WI38 (cell line): Measurements from ENCODE around the gene IFFO2.

Source experiments
- H3K4me3 ChIP-seq: 2 replicates; pipeline ENCODE4 v1.5.1; 2011; ENCODE audit warnings: low read depth, mild to moderate bottlenecking, control low read depth, low read length
- CTCF ChIP-seq: IDR thresholded peaks from 2 replicates; pipeline ENCODE4 v1.5.1; 2012; ENCODE audit warnings: low read depth, mild to moderate bottlenecking, control low read depth, low read length

The IFFO2 gene

GRCh38 chr1:18951416-18951815 lies 5.1 kb downstream of the IFFO2 start:
- TF ChIP-seq CTCF, result no peak
- no peak overlapping the region for H3K4me3 ChIP-seq

GRCh38 chr1:18950401-18951026 lies 6.0 kb downstream of the IFFO2 start:
- no peak for TF ChIP-seq CTCF
- H3K4me3 ChIP-seq, result peak overlapping the region; percentile 36

DNA sequence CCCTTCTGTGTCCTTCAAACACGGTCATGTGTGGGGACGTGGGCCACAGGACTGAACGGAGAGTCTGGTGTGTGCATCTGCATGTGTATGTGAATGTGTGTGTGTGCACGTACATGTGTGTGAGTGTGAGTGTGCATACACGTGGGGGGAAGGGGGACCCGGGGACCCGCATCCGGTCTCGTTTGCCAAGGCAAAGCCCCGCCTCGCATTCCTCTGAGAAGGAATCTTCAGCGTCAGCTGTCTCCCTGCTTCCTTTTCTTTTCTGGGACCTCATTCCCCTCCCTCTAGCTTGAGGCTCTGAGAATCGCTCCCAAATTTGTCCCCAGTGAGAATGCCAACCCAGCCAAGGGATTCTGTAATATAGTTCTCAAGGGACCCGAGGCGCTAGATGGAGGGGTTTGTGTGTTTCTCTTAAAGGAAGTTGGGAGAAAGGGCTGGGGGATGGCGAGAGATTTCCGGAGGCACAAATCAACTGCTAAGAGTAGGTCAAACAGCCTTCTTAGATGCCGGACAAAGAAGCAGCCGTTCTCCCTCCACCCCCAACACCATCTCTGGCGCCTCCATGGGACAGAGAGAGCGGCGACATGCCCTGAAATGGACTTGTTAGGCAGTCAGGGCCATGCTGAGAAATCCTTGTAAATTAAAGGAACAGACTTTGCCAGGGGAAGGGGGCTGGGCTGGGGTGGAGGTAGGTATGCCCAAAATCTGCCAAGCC lies 6.6 kb downstream of the IFFO2 start:
- TF ChIP-seq CTCF, result no peak
- peak overlapping the region; percentile 36 for H3K4me3 ChIP-seq

DNA sequence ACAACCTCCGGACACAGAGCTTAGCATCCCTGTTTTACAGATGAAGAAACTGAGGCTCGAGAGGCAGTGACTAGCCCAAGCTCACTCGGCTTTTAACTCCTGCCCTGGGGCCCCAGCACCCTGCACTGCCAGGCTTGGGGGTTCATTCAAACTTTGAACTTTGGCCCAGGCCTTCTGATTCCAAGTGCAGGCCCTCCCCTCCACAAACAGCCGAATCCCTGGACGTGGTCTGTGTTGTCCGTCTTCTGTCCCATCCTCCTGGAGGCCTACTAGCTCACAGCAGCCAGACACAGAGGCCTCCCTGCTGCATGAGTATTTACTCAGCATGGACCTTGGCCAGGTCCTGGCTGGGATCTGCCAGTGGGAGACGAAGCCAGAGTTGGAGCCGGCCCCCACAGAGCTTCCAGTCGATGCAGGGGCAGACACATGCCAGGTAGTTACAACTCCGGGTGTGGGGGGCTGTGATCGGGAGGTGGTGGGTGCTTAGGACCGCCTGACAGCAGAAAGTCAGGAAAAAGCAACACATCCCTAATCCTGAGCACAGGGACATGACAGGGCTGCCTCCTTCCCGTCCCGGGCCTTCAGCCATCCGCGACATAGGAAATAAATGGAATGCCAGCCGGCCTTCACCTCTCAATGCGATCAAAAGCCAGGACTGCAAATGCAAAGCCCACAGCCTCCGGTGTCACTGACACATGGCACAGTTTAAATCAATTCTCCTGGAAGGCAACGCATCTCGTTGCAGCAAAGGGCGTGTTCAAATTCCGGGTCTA lies 7.4 kb downstream of the IFFO2 start:
- H3K4me3 ChIP-seq, result peak overlapping the region; percentile 36
- no peak for TF ChIP-seq CTCF

DNA sequence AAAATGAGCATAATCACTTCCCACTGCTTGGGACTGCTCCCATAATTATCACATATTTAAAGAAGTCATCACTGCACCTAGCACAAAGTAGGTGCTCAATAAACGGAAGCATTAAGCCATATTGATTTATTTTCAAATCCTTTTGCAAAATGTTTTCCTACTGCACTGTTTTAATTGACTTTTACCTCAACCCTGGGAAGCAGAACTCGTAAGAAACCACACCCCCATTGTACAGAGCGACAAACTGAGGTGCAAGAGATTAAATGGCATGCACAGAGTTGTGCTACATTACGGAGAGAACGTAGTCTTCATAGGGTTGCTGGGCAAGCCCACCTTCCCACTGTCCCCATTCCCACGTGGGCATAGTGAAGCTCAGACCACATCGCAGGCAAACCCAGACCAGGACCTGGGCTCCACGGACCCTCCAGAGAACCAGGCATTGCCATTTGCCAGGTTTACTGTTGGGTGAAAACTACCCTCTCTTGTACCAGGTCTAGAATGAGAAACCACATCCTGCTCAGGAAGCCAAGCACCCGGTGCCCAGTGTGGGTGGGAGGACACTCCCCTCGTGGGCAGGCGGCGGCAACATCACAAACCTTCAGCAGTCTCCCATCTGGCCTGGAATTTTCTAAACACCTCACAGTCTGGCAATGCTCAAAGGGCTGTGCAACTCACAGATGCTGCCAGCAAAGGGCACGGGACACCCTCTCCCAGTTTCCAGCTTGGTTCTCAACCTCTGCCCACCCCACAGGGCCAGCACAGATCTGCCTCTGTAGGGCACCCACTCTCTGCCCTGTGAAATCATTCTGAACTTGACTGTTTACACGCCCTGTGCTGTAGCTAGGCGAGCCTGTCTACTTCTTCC lies 8.2 kb downstream of the IFFO2 start:
- H3K4me3 ChIP-seq, result no peak overlapping the region
- no peak for TF ChIP-seq CTCF

GRCh38 chr1:18947570-18947969 lies 8.9 kb downstream of the IFFO2 start:
- H3K4me3 ChIP-seq, result no peak overlapping the region
- no peak for TF ChIP-seq CTCF
